ENCODE results near the gene ELF2. TPM values are rescaled to one million over a fixed set of nuclear protein-coding genes. Genes with fewer than 3 reads are reported as not detected.
"Not testable (repeated sequence)": the region's sequence is repeated elsewhere in the genome, so short reads cannot be mapped to it uniquely, and the experiment has no call there.

Gene ELF2
- 10 to 100 TPM; 39.7 to 46.2 TPM for total RNA-seq

- Mint-ChIP-seq H3K4me1 (ENCODE audit: low read depth in 2 of 2) (peaks cover 7 to 14% of the 10 kb centered on the region in 2 donors), H3K27me3 (no peaks in the 10 kb centered on the region), H3K4me3 (peak within 1 kb of the TSS; percentile 90), H3K27ac (peak within 1 kb of the TSS; percentile 54 to 68), H3K36me3 (no peaks in the 10 kb centered on the region), H3K9me3 (no peaks in the 10 kb centered on the region)
- DNase-seq (ENCODE audit: low spot score), result peak; percentile 92
- ATAC-seq, result peak; percentile 82 to 84
Observed at GRCh38 chr4:139177049-139177868, at the start of gene ELF2. ELF2 (minus strand) TSS chr4:139177218; CDS start chr4:139137701, 39,517 bp downstream.

GRCh38 chr4:139223682-139224317, 46.8 kb upstream of the ELF2 start:
- peak in 1 of 2 donors; percentile 71 for ATAC-seq
- Mint-ChIP-seq H3K36me3 (no peaks in the 10 kb centered on the region), H3K9me3 (no peaks in the 10 kb centered on the region), H3K4me1 (ENCODE audit: low read depth in 2 of 2) (peaks cover 6 to 9% of the 10 kb centered on the region in 2 donors), H3K27ac (no peak overlapping the region), H3K27me3 (no peaks in the 10 kb centered on the region), H3K4me3 (no peak overlapping the region)
- no peak for DNase-seq (ENCODE audit: low spot score)

- Mint-ChIP-seq H3K9me3 (no peaks in the 10 kb centered on the region), H3K27ac (no peak overlapping the region), H3K4me3 (no peak overlapping the region), H3K36me3 (no peaks in the 10 kb centered on the region), H3K4me1 (ENCODE audit: low read depth in 2 of 2) (peaks cover 6 to 9% of the 10 kb centered on the region in 2 donors), H3K27me3 (no peaks in the 10 kb centered on the region)
- no peak for DNase-seq (ENCODE audit: low spot score)
- ATAC-seq, result no peak
Observed at GRCh38 chr4:139222215-139222614, 45.2 kb upstream of the ELF2 start.

- peaks cover 6 to 9% of the 10 kb centered on the region in 2 donors for H3K4me1 Mint-ChIP-seq (ENCODE audit: low read depth in 2 of 2)
- no peak for ATAC-seq
- H3K27me3 Mint-ChIP-seq, result no peaks in the 10 kb centered on the region
- H3K36me3 Mint-ChIP-seq, result no peaks in the 10 kb centered on the region
- H3K4me3 Mint-ChIP-seq, result no peak overlapping the region
- H3K9me3 Mint-ChIP-seq, result no peaks in the 10 kb centered on the region
- DNase-seq (ENCODE audit: low spot score), result no peak
- no peak overlapping the region for H3K27ac Mint-ChIP-seq
Observed at GRCh38 chr4:139221687-139222086, 44.7 kb upstream of the ELF2 start.

GRCh38 chr4:139219450-139220055, 42.5 kb upstream of the ELF2 start:
- Mint-ChIP-seq H3K27ac (peak overlapping the region in 1 of 2 donors; percentile 70), H3K9me3 (no peaks in the 10 kb centered on the region), H3K4me3 (no peak overlapping the region), H3K27me3 (no peaks in the 10 kb centered on the region), H3K36me3 (no peaks in the 10 kb centered on the region), H3K4me1 (ENCODE audit: low read depth in 2 of 2) (peaks cover 6 to 9% of the 10 kb centered on the region in 2 donors)
- no peak for ATAC-seq
- DNase-seq (ENCODE audit: low spot score), result no peak

- H3K27ac Mint-ChIP-seq, result no peak overlapping the region
- H3K9me3 Mint-ChIP-seq, result no peaks in the 10 kb centered on the region
- no peaks in the 10 kb centered on the region for H3K4me1 Mint-ChIP-seq (ENCODE audit: low read depth in 2 of 2)
- H3K4me3 Mint-ChIP-seq, result no peak overlapping the region
- H3K36me3 Mint-ChIP-seq, result no peaks in the 10 kb centered on the region
- H3K27me3 Mint-ChIP-seq, result no peaks in the 10 kb centered on the region
- ATAC-seq (no peak), DNase-seq (ENCODE audit: low spot score) (no peak)
Observed at GRCh38 chr4:139214039-139214534, 37.1 kb upstream of the ELF2 start.

GRCh38 chr4:139213633-139214032, 36.6 kb upstream of the ELF2 start:
- not testable (repeated sequence) for ATAC-seq; H3K4me3 Mint-ChIP-seq; H3K27me3 Mint-ChIP-seq; H3K4me1 Mint-ChIP-seq (ENCODE audit: low read depth in 2 of 2); DNase-seq (ENCODE audit: low spot score); H3K36me3 Mint-ChIP-seq; H3K27ac Mint-ChIP-seq; H3K9me3 Mint-ChIP-seq

- no peak for ATAC-seq
- H3K9me3 Mint-ChIP-seq, result no peaks in the 10 kb centered on the region
- no peak overlapping the region for H3K4me3 Mint-ChIP-seq
- H3K36me3 Mint-ChIP-seq, result no peaks in the 10 kb centered on the region
- H3K27me3 Mint-ChIP-seq, result no peaks in the 10 kb centered on the region
- DNase-seq (ENCODE audit: low spot score), result no peak
- no peak overlapping the region for H3K27ac Mint-ChIP-seq
- H3K4me1 Mint-ChIP-seq (ENCODE audit: low read depth in 2 of 2), result peaks cover 0 to under 1% of the 10 kb centered on the region in 2 donors
Observed at GRCh38 chr4:139212900-139213299, 35.9 kb upstream of the ELF2 start.

- Mint-ChIP-seq H3K36me3 (no peaks in the 10 kb centered on the region), H3K27me3 (no peaks in the 10 kb centered on the region), H3K4me1 (ENCODE audit: low read depth in 2 of 2) (peaks cover 0 to 7% of the 10 kb centered on the region in 2 donors), H3K9me3 (no peaks in the 10 kb centered on the region), H3K4me3 (no peak overlapping the region), H3K27ac (no peak overlapping the region)
- ATAC-seq (no peak), DNase-seq (ENCODE audit: low spot score) (no peak)
Observed at GRCh38 chr4:139210486-139210885, 33.5 kb upstream of the ELF2 start.

- DNase-seq (ENCODE audit: low spot score), result no peak
- Mint-ChIP-seq H3K4me3 (no peak overlapping the region), H3K27me3 (no peaks in the 10 kb centered on the region), H3K4me1 (ENCODE audit: low read depth in 2 of 2) (peaks cover 0 to 7% of the 10 kb centered on the region in 2 donors), H3K27ac (no peak overlapping the region), H3K36me3 (no peaks in the 10 kb centered on the region), H3K9me3 (no peaks in the 10 kb centered on the region)
- no peak for ATAC-seq
Observed at GRCh38 chr4:139209470-139210063, 32.5 kb upstream of the ELF2 start.

GRCh38 chr4:139208404-139208945, 31.5 kb upstream of the ELF2 start:
- Mint-ChIP-seq H3K36me3 (no peaks in the 10 kb centered on the region), H3K4me3 (no peak overlapping the region), H3K4me1 (ENCODE audit: low read depth in 2 of 2) (peaks cover 0 to 7% of the 10 kb centered on the region in 2 donors), H3K27ac (peak overlapping the region in 1 of 2 donors; percentile 48), H3K9me3 (no peaks in the 10 kb centered on the region), H3K27me3 (no peaks in the 10 kb centered on the region)
- ATAC-seq (peak; percentile 70 to 83), DNase-seq (ENCODE audit: low spot score) (no peak)

GRCh38 chr4:139207873-139208403, 30.9 kb upstream of the ELF2 start:
- Mint-ChIP-seq H3K9me3 (no peaks in the 10 kb centered on the region), H3K27ac (peak overlapping the region in 1 of 2 donors; percentile 63)

GRCh38 chr4:139207247-139207646, 30.2 kb upstream of the ELF2 start:
- Mint-ChIP-seq H3K4me3 (no peak overlapping the region), H3K27ac (peak overlapping the region in 1 of 2 donors; percentile 63), H3K4me1 (ENCODE audit: low read depth in 2 of 2) (peaks cover 0 to 7% of the 10 kb centered on the region in 2 donors), H3K9me3 (no peaks in the 10 kb centered on the region), H3K27me3 (no peaks in the 10 kb centered on the region), H3K36me3 (no peaks in the 10 kb centered on the region)
- no peak for DNase-seq (ENCODE audit: low spot score)
- no peak for ATAC-seq

More at GRCh38 chr4:139207873-139208403, 30.9 kb upstream of the ELF2 start:
- Mint-ChIP-seq H3K4me1 (ENCODE audit: low read depth in 2 of 2) (peaks cover 0 to 7% of the 10 kb centered on the region in 2 donors), H3K4me3 (no peak overlapping the region), H3K36me3 (no peaks in the 10 kb centered on the region), H3K27me3 (no peaks in the 10 kb centered on the region)
- DNase-seq (ENCODE audit: low spot score) (no peak), ATAC-seq (peak; percentile 24 to 56)

Measured in natural killer cell treated with Interleukin-12 subunit alpha and Interleukin-12 subunit beta and Interleukin-15 and Interleukin-18, amount 100 ng/mL, for 72 hours (primary cell).